H1 (cell line): ENCODE results near the gene ZFYVE19. TPM values are rescaled to one million over a fixed set of nuclear protein-coding genes. Genes with fewer than 3 reads are reported as not detected.

Source experiments
- E2F6 ChIP-seq: IDR thresholded peaks from 2 replicates; pipeline ENCODE4 v1.6.1; 2012; ENCODE audit warnings: inconsistent platforms
- polyA plus RNA-seq, 7 experiments: library from polyadenylated mRNA; depleted of rRNA in 3 of 7; stranded (reverse) in 5 of 7; unstranded in 2 of 7; fragments of >200 nt in 5 of 7; fragments of 200-250 nt in 2 of 7; gene quantifications; 1 replicate in 5 of 7; 2 replicates in 1 of 7; 4 replicates in 1 of 7; pipeline versions ENCODE4 v1.2.1 to v1.2.3, GENCODE V29; 2011 to 2013; ENCODE audit warnings: missing spikeins in 2 of 7, mixed read lengths in 2 of 7
- total RNA-seq: library from RNA; stranded (reverse); fragmentation: NEBNext Ultra II Directional; extraction: Animal tissue kit (Norgen Biotek cat#: 25700); gene quantifications from 2 replicates; pipeline ENCODE4 v1.2.1, GENCODE V29; 2021

Gene ZFYVE19
- total and polyA plus RNA-seq, 2 of the 8 experiments (the other 6 are each of a cell fraction or from before 2014, with no cell fraction given), result 11.2 to 21.8 TPM

- peak; percentile 91 for TF ChIP-seq E2F6
These were observed 43.7 kb upstream of the ZFYVE19 start (continued) for GRCh38 chr15:40762919-40763800.
